Measurements from ENCODE around the gene GALNT15. TPM values are rescaled to one million over a fixed set of nuclear protein-coding genes. Genes with fewer than 3 reads are reported as not detected.

GALNT15 gene
- polyA plus RNA-seq, 1 donor (not counting 4 experiments of a cell fraction or from before 2014, with no cell fraction given), result not detected

DNA sequence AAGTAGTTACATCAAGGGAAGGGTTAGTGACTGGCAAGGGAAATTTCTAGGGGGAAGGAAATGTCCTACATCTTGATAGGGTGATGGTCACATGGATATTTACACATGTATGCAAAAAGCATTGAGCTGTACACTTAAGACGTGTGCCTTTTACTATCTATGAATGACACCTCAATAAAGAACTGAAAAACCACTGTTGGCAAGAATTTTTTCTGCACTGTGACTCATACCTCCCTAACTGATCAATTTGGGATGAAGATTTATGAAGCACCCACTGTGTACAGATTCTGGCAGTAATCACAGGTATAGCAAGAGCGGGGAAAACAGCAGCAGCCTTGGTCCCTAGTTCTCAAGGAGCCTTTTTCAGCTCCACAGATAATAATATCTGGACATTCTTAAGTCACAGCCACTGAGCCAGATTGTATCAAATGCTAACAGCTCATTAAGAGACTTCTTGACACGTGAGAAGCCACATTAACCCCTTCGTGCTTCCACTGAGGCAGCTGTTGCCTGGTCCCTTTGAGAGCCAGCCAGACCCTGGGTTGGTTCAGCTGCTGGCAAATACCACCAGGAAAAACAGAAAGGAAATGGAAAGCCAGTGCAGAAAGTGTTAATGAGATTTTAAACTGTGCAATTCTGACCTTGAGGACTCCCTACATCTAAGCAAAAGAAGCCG, 32.0 kb upstream of the GALNT15 start:
- DNase-seq (ENCODE audit: low read depth, low spot score) (no peak), FAIRE-seq (no peak)
- dilution Hi-C loops (cut with MboI; ENCODE audit: extremely low pct_ligation_motif_present, low sequenced_read_pairs), result no loop called here
- peaks cover 20% of the 10 kb centered on the region for H3K4me1 ChIP-seq (ENCODE audit: control insufficient read depth, extremely low read depth, insufficient read depth, low read length)
- no peaks in the 10 kb centered on the region for H3K9me1 ChIP-seq (ENCODE audit: control insufficient read depth, extremely low read depth, insufficient read depth, low read length)
- H3K4me2 ChIP-seq (ENCODE audit: control insufficient read depth, extremely low read depth, insufficient read depth, low read depth, low read length), result no peak overlapping the region
- H3K4me3 ChIP-seq (ENCODE audit: control insufficient read depth in 2 of 3, extremely low read depth in 1 of 3, insufficient read depth in 2 of 3, low read depth in 1 of 3, low read length in 3 of 3), result no peak overlapping the region
- no peak overlapping the region for H3K9ac ChIP-seq (ENCODE audit: control insufficient read depth, extremely low read depth, insufficient read depth, low read length)
- TF ChIP-seq, protein P1, sequence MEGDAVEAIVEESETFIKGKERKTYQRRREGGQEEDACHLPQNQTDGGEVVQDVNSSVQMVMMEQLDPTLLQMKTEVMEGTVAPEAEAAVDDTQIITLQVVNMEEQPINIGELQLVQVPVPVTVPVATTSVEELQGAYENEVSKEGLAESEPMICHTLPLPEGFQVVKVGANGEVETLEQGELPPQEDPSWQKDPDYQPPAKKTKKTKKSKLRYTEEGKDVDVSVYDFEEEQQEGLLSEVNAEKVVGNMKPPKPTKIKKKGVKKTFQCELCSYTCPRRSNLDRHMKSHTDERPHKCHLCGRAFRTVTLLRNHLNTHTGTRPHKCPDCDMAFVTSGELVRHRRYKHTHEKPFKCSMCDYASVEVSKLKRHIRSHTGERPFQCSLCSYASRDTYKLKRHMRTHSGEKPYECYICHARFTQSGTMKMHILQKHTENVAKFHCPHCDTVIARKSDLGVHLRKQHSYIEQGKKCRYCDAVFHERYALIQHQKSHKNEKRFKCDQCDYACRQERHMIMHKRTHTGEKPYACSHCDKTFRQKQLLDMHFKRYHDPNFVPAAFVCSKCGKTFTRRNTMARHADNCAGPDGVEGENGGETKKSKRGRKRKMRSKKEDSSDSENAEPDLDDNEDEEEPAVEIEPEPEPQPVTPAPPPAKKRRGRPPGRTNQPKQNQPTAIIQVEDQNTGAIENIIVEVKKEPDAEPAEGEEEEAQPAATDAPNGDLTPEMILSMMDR (optimal IDR thresholded peaks at IDR 0.05 in 1 of 3, IDR thresholded peaks at IDR 0.05 in 1 of 3, conservative IDR thresholded peaks at IDR 0.05 in 1 of 3; ENCODE audit: extremely low read depth in 1 of 3, insufficient read depth in 2 of 3, low read length in 3 of 3), result no peak
- TF ChIP-seq EZH2 (IDR thresholded peaks at IDR 0.05; ENCODE audit: low read length), result no peak
- no peaks in the 10 kb centered on the region for H3K27me3 ChIP-seq (ENCODE audit: control insufficient read depth, extremely low read depth, insufficient read depth, low read length)
- H3K36me3 ChIP-seq (ENCODE audit: control insufficient read depth in 2 of 2, extremely low read depth in 1 of 2, insufficient read depth in 2 of 2, low read length in 2 of 2), result no peaks in the 10 kb centered on the region
- H3K79me2 ChIP-seq (ENCODE audit: control insufficient read depth, insufficient read depth, low read length), result no peaks in the 10 kb centered on the region
- H2AFZ ChIP-seq (ENCODE audit: control insufficient read depth, low read length), result no peak overlapping the region
- no peak overlapping the region for H3K27ac ChIP-seq (ENCODE audit: control insufficient read depth, insufficient read depth, low read length)
- H4K20me1 ChIP-seq (ENCODE audit: control insufficient read depth, extremely low read depth, insufficient read depth, low read length), result no peaks in the 10 kb centered on the region
- no peaks in the 10 kb centered on the region for H3K9me3 ChIP-seq (ENCODE audit: control insufficient read depth, low read depth, low read length)

DNA sequence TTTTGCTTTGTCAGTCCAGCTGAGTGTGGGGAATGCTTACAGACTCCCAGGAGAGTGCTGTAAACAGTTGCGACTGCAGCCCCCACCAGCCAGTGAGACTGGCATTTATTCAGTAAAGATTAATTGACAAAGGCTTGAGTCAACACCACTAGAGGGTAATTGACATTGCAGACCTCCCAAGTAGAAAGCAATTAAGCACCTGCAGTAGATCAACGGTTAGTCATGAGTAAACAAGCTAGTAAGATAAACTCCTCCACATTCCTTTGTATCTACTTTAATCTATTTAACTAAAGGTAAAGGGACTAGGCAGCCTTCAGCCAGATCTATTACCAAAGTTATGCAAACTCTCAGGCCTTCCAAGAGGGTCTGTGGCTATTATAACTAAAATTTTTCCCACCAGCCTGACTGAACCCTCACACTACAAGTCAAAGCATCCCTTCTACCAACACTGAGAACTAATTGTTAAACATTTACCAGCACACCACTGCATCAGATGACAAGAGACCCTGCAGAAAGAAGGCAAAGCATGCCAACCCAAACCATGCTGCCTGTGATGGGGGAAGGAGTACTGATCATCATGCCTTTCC, 30.5 kb upstream of the GALNT15 start:
- Histone ChIP-seq H3K79me2 (ENCODE audit: control insufficient read depth, insufficient read depth, low read length) (no peaks in the 10 kb centered on the region), H3K4me2 (ENCODE audit: control insufficient read depth, extremely low read depth, insufficient read depth, low read depth, low read length) (no peak overlapping the region), H4K20me1 (ENCODE audit: control insufficient read depth, extremely low read depth, insufficient read depth, low read length) (no peaks in the 10 kb centered on the region), H3K9ac (ENCODE audit: control insufficient read depth, extremely low read depth, insufficient read depth, low read length) (no peak overlapping the region), H3K27me3 (ENCODE audit: control insufficient read depth, extremely low read depth, insufficient read depth, low read length) (no peaks in the 10 kb centered on the region), H3K36me3 (ENCODE audit: control insufficient read depth in 2 of 2, extremely low read depth in 1 of 2, insufficient read depth in 2 of 2, low read length in 2 of 2) (no peaks in the 10 kb centered on the region), H3K9me1 (ENCODE audit: control insufficient read depth, extremely low read depth, insufficient read depth, low read length) (no peaks in the 10 kb centered on the region), H3K4me3 (ENCODE audit: control insufficient read depth in 2 of 3, extremely low read depth in 1 of 3, insufficient read depth in 2 of 3, low read depth in 1 of 3, low read length in 3 of 3) (no peak overlapping the region), H3K27ac (ENCODE audit: control insufficient read depth, insufficient read depth, low read length) (no peak overlapping the region), H3K9me3 (ENCODE audit: control insufficient read depth, low read depth, low read length) (no peaks in the 10 kb centered on the region), H3K4me1 (ENCODE audit: control insufficient read depth, extremely low read depth, insufficient read depth, low read length) (peaks cover 20% of the 10 kb centered on the region), H2AFZ (ENCODE audit: control insufficient read depth, low read length) (no peak overlapping the region)
- dilution Hi-C loops (cut with MboI; ENCODE audit: extremely low pct_ligation_motif_present, low sequenced_read_pairs), result no loop called here
- FAIRE-seq (no peak), DNase-seq (ENCODE audit: low read depth, low spot score) (no peak)
- no peak for TF ChIP-seq EZH2 (IDR thresholded peaks at IDR 0.05; ENCODE audit: low read length)
- TF ChIP-seq, protein P1 (optimal IDR thresholded peaks at IDR 0.05 in 1 of 3, IDR thresholded peaks at IDR 0.05 in 1 of 3, conservative IDR thresholded peaks at IDR 0.05 in 1 of 3; ENCODE audit: extremely low read depth in 1 of 3, insufficient read depth in 2 of 3, low read length in 3 of 3), result no peak

Data from keratinocyte (primary cell).